HG03280 (cell line): ENCODE measurements around the gene PGAM2.

Experiments used
- ATAC-seq: cut with Tn5 transposase; IDR thresholded peaks from one replicate; pipeline ENCODE4 v1.9.1; 2021; ENCODE audit warnings: mild to moderate bottlenecking, moderate library complexity; ENCODE audit not compliant: unreplicated experiment

The PGAM2 gene

GRCh38 chr7:44086627-44087026 is 21.3 kb upstream of the PGAM2 start:
- ATAC-seq: no peak

DNA sequence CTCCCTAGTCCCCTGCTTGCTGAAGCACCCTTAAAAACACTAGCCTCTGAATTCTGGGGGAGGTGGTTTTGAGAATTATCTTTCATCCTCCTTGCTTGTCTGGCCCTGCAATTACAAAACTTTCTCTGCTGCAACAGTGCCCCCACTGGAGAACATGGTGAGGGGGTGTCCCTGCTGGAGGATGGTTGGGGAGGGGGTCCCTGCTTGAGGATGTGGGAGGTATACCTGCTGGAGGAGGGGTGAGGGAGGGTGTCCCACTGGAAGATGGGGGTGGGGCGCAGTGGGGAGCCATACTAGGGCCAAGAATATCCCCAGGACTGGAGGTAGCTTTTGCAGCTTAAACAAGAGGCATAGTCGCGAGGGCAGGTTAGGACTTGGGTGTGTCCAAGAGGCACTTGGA is 20.2 kb upstream of the PGAM2 start:
- no peak for ATAC-seq

DNA sequence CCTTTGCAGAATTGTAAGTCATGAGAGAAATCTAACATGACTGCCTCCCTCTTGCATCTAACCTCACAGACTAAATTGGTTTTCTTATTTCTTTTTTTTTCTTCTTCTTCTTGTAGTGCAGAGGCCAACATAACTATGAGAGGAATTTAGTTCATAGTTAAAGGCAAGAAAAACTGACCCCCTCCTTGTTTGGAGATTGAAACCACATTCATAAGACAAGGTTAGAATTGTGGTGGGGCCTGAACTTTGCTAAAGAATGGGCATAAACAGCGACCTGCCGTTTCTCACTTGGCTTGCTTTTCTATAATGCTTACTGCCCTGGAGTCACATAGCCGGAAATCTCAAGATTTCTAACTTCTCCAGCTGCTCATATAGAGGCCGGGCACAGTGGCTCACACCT is 19.3 kb upstream of the PGAM2 start:
- no peak for ATAC-seq

DNA sequence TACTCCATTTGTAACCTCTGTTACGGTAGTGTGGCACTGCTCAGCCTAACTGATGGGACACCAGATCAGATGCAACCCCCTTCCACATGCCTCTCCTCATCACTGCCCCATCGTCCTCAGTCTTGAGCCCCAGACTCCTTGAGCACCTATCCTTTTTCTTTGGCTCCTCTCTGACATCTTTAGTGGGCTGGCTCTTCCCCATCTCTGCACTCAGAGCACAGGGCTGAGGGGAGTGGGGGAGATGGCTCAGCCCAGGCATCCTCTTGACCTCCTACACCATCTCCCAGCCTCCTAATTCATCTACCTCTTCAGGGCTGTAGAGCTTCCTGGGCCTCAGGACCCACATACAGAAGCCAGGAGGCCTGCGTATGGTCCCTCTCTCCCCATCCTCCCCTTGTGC is 18.4 kb upstream of the PGAM2 start:
- ATAC-seq: no peak

- peak; percentile 93 for ATAC-seq
Measured at GRCh38 chr7:44082541-44083207, 17.3 kb upstream of the PGAM2 start.

DNA sequence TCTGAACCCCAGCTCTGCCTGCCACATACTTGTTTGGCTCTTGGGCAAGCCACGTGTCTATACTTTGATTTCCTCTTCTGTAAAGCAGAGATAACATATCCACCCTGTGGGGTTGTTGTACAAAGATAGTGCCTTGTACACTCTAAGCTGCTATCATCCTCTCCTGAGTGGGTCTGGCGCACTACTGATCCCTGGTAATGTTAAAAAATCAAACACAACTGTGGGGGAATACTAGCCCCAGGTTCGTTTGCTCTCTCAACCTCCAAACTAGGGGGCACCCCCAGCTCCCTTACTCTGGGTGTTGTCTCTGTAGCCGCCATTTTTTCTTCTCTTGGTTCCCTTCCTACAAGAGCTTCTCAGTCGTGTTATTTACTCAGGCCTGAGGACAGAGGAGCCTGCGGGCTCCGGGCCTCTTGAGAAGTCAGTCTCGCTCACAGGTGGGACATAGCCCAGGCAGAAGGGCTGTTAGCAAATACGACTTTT is 15.9 kb upstream of the PGAM2 start:
- no peak for ATAC-seq

DNA sequence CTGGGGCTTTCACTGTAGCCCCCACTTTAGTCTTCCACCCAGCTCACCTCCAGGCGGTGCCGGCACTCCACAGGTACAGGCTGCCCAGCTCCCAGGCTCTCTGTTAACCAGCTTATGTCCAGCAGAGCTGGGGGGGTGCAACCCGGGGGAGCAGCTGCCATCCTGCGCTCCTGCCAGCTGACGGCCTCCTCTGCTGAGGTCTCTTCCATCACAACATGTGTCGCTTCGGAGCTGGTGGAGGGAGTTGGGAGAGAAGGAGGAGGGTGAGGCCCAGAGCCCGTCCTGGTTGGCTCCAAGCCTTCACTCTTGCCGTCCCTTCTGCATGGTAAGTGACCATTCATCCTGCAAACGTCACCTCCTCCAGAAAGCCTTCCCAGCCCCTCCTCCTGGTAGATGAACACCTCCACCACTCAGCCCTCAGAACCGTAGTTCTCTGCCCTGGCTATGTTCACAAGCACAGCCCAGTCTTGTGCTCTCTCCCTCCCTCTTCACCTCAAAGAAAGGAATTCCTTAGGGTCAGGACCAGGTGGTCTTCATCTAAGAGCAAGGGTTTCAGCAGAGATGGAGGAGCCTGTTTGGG is 15.4 kb upstream of the PGAM2 start:
- ATAC-seq: no peak

- ATAC-seq: no peak
Measured at GRCh38 chr7:44080118-44080517, 14.8 kb upstream of the PGAM2 start.

- no peak for ATAC-seq
Measured at GRCh38 chr7:44079331-44080021, 14.1 kb upstream of the PGAM2 start.

- no peak for ATAC-seq
Measured at GRCh38 chr7:44078521-44078920, 13.2 kb upstream of the PGAM2 start.

GRCh38 chr7:44077681-44078091 is 12.3 kb upstream of the PGAM2 start:
- ATAC-seq: no peak

- no peak for ATAC-seq
Measured at GRCh38 chr7:44077061-44077460, 11.7 kb upstream of the PGAM2 start.

- no peak for ATAC-seq
Measured at GRCh38 chr7:44076101-44076895, 10.9 kb upstream of the PGAM2 start.

- no peak for ATAC-seq
Measured at GRCh38 chr7:44075296-44076075, 10.1 kb upstream of the PGAM2 start.

DNA sequence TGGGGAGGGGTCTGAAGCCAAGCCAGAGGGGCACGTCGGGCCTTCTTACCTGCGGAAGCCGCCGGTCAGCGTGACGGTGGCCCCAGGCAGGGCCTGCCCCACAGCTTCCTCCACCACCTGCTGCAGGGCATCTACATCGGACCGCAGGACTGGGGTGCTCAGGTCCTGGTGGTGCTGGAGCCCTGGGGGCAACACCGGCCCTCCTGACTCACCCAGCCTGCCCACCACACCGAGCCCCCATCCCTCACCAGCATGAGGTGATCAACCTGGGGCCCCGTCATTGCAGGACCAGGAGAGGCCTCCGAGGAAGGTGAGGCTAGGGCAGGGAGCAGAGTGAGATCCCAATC is 9.0 kb upstream of the PGAM2 start:
- no peak for ATAC-seq

GRCh38 chr7:44073664-44074348 is 8.4 kb upstream of the PGAM2 start:
- no peak for ATAC-seq

- no peak for ATAC-seq
Measured at GRCh38 chr7:44072364-44073231, 7.2 kb upstream of the PGAM2 start.

- no peak for ATAC-seq
Measured at GRCh38 chr7:44071726-44072363, 6.5 kb upstream of the PGAM2 start.

- ATAC-seq: no peak
Measured at GRCh38 chr7:44068054-44068453, 2.7 kb upstream of the PGAM2 start.
